ENCODE results near the gene ATPAF2.
A peak's percentile ranks its signal among the peaks of the same experiment; 100 is the strongest.

The ATPAF2 gene

DNA sequence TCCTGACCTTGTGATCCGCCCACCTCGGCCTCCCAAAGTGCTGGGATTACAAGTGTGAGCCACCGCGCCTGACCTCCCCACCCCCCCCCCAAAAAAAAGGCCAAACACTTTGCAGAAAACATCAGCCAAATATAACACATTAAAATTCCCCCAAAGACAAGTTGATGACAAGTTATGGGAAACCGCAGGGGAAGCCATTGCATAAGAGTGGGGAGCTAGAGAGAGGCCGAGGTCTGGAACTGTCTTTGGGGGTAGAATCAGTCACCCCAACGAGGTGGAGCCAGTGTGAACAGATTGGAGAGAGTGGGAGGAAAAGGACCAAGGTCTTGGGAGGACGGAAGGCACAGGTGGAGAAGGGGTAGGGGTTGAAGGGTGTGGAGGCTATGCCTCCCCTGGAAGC, 63.5 kb downstream of the ATPAF2 start:
- TF ChIP-seq YY1 (IDR thresholded peaks at IDR 0.05; ENCODE audit: low read depth) = no peak

DNA sequence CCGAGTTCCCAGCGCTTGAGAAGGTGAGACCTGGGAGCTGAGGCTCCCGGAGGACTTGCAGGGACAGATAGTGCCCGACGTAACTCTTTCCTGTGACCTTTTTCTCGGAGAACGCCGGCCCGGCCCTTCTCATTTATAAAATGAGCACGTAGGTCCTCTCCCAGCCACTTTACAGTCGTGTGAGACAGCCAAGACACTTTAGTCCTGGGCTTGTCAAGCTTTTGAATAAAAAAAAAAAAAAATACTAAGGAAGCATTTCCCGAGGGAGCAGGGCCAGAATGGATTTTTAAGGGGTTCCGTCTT, 66.1 kb downstream of the ATPAF2 start:
- no peak for TF ChIP-seq FOXM1 (IDR thresholded peaks at IDR 0.05; ENCODE audit: borderline replicate concordance, low read depth)
- TF ChIP-seq EP300 (IDR thresholded peaks at IDR 0.05; ENCODE audit: borderline replicate concordance) = no peak
- TF ChIP-seq, protein P1, sequence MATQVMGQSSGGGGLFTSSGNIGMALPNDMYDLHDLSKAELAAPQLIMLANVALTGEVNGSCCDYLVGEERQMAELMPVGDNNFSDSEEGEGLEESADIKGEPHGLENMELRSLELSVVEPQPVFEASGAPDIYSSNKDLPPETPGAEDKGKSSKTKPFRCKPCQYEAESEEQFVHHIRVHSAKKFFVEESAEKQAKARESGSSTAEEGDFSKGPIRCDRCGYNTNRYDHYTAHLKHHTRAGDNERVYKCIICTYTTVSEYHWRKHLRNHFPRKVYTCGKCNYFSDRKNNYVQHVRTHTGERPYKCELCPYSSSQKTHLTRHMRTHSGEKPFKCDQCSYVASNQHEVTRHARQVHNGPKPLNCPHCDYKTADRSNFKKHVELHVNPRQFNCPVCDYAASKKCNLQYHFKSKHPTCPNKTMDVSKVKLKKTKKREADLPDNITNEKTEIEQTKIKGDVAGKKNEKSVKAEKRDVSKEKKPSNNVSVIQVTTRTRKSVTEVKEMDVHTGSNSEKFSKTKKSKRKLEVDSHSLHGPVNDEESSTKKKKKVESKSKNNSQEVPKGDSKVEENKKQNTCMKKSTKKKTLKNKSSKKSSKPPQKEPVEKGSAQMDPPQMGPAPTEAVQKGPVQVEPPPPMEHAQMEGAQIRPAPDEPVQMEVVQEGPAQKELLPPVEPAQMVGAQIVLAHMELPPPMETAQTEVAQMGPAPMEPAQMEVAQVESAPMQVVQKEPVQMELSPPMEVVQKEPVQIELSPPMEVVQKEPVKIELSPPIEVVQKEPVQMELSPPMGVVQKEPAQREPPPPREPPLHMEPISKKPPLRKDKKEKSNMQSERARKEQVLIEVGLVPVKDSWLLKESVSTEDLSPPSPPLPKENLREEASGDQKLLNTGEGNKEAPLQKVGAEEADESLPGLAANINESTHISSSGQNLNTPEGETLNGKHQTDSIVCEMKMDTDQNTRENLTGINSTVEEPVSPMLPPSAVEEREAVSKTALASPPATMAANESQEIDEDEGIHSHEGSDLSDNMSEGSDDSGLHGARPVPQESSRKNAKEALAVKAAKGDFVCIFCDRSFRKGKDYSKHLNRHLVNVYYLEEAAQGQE (IDR thresholded peaks at IDR 0.05; ENCODE audit: low read depth) = no peak
- no peak for TF ChIP-seq NFIC (IDR thresholded peaks at IDR 0.05)
- TF ChIP-seq YY1 (IDR thresholded peaks at IDR 0.05; ENCODE audit: low read depth) = no peak
- no peak for TF ChIP-seq TAF1 (IDR thresholded peaks at IDR 0.05; ENCODE audit: low read depth)
- no peak for TF ChIP-seq RAD21 (IDR thresholded peaks at IDR 0.05; ENCODE audit: low read depth)
- TF ChIP-seq, protein P2, sequence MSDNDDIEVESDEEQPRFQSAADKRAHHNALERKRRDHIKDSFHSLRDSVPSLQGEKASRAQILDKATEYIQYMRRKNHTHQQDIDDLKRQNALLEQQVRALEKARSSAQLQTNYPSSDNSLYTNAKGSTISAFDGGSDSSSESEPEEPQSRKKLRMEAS (IDR thresholded peaks at IDR 0.05) = no peak
- TF ChIP-seq ZBTB7A (IDR thresholded peaks at IDR 0.05; ENCODE audit: low read depth) = no peak
- TF ChIP-seq CREB1 (IDR thresholded peaks at IDR 0.05; ENCODE audit: low read depth) = no peak

DNA sequence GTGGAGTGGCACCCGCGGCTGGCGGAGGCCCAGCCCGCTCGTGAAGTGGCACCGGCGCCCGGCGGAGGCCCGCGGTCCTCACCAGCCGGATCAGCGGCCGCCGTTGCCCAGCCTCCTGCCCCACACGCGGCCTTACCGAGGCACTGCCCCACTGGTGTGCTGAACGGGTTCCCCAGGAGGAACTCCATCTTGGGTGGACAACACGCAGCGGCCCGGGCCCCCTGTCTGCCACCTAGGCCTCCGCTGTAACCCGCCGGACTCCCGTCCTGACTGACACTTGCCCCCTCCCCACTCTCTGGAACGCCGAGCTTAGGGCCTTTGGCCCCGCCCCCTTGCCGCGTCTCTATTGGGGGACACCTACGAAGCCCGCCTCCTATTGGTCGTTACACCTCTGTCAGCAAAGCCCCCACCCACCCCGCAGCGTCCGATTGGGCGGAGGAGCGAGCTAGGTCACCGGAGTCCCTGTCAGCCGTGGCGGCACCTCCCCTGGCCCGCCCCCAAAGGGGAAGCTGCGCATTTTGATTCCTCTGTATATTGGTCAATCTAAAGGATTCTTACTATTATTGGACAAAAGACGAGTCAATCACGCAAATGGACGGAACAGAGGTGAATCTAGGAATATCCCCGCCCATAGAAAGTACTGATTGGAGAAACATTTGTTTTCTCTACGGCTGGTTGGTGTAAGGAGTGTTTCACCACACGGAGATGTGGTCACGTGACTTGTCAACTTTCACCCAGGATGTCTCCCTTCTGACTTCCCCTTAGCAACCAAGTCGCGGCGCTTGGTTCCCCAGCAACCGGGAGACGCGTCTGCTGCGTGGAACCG, 66.6 kb downstream of the ATPAF2 start, which contains the start of the genes DRC3 and TOM1L2:
TSS of gene DRC3 (plus strand) at position 737 of the 826 bp plus-strand sequence. CDS start 4,737 bp downstream, outside the sequence.
TSS of gene TOM1L2 (minus strand) at position 275 of the 826 bp plus-strand sequence. CDS start at position 188, 87 bp downstream.
- TF ChIP-seq FOXM1 (IDR thresholded peaks at IDR 0.05; ENCODE audit: borderline replicate concordance, low read depth) (no peak; the same call in 1 of the 2 replicates), TEAD4 (IDR thresholded peaks at IDR 0.05) (peak; percentile 35; the same call in 1 of the 2 replicates), YY1 (IDR thresholded peaks at IDR 0.05; ENCODE audit: low read depth) (peak; percentile 32; the same call in 1 of the 2 replicates), RAD21 (IDR thresholded peaks at IDR 0.05; ENCODE audit: low read depth) (no peak), EP300 (IDR thresholded peaks at IDR 0.05; ENCODE audit: borderline replicate concordance) (no peak), TAF1 (IDR thresholded peaks at IDR 0.05; ENCODE audit: low read depth) (peak; percentile 82; the same call in 1 of the 2 replicates), CREB1 (IDR thresholded peaks at IDR 0.05; ENCODE audit: low read depth) (peak; percentile 59; the same call in 1 of the 2 replicates), NFIC (IDR thresholded peaks at IDR 0.05) (no peak), EGR1 (IDR thresholded peaks at IDR 0.05) (0 out of 2 replicates have a peak, but pooled peaks have one; percentile 1)
- TF ChIP-seq, protein P1 (IDR thresholded peaks at IDR 0.05; ENCODE audit: low read depth) = no peak
- TF ChIP-seq, protein P2 (IDR thresholded peaks at IDR 0.05) = peak; percentile 22; the same call in 1 of the 2 replicates
- TF ChIP-seq, protein P3, sequence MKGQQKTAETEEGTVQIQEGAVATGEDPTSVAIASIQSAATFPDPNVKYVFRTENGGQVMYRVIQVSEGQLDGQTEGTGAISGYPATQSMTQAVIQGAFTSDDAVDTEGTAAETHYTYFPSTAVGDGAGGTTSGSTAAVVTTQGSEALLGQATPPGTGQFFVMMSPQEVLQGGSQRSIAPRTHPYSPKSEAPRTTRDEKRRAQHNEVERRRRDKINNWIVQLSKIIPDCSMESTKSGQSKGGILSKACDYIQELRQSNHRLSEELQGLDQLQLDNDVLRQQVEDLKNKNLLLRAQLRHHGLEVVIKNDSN (IDR thresholded peaks at IDR 0.05) = peak; percentile 96

DNA sequence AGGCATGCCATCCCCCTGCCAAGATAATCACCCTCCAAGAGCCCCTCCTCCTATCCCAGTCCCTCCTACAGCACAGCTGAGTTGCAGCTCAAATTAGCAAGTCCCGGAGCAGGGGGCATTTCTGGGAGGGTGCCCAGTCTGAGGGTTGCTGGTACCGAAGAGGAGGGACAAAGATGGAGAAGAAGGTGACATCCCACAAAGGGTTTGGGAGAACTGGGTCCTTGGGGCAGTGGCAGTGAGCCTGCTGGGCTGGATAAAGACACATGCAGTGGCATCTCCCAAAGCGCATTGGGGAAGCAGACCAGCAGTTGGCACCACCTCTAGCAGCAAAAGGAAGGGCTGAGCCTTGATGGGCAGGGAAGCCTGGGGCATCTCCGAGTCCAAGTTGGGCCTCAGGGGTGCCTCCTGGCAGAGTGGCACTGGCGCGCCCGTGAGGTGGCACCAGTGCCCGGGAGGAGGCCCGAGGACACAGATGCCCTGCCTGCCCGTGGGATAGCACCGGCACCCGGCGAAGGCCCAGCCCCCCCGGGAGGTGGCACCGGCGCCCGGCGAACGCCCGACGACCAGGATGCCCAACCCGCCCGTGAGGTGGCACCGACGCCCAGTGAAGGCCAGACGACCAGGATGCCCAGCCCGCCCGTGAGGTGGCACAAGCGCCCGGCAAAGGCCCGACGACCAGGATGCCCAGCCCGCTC, 67.4 kb downstream of the ATPAF2 start:
- TF ChIP-seq, protein P1 (IDR thresholded peaks at IDR 0.05; ENCODE audit: low read depth) = no peak
- TF ChIP-seq FOXM1 (IDR thresholded peaks at IDR 0.05; ENCODE audit: borderline replicate concordance, low read depth) = no peak
